GM03348 (cell line): ENCODE measurements around the gene ABCF2.
A peak's percentile ranks its signal among the peaks of the same experiment; 100 is the strongest.

Source experiments
- DNase-seq: peaks from one replicate; pipeline ENCODE4 v3.0.0; 2012; ENCODE audit warnings: low spot score

ABCF2 gene

DNA sequence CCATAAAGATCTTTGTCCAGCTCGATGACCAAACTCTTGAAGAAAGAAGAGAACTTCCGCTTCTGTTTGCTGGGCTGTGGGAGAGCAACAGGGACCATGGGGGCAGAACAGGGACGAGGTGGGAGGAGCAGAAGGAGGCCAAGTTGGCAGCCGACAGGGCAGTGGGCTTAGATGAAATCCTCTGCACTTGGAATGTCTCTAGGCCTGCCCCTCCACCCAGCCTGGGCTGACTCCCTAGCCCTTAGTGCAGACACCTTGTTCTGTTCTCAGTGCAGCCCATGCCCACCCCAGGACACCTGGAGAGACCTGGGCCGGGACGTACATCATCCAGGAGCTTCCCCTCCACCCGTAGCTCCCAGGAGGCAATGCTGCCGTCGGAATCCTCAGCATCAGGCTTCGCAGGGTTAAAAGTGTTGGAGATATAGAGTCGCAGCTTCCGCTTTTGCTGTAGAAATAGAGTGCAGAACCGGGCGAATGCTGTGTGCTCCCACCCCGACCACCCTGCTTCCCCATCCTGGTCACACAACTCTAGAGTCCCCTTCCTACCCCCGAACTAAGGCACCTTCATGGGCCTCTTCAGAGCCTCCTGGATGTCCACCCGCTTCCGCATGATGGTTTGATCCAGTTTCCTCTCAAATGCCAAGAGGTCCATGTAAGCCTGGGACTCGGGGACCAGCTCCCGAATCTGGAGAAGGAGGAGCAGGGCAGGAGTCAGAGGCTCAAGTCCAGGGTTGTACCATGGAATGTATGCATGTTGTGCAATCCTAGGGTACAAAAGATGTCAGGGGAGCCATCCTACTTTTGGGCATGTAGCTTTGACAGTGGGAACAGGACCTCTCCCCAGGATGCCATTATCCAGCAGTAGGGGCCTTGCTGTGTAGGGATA, 15.4 kb upstream of the ABCF2 start:
- no peak for DNase-seq

DNA sequence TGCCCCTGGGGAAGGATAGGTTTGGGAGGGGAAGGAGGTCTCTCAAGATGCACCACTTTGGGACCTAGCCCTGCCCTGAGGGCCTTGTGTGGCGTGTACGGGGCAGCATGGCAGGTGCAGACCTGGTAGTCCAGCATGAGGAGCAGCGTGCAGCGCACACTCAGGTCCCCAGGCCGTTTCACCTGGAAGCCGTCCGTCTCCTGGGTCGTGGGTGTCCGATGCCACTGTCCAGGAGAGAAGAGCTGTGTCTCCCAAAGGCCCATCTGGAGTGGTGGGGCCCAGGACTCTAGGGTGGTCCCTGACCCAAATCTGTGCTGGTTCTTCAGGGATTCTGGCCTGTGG, 14.7 kb upstream of the ABCF2 start:
- DNase-seq: no peak

DNA sequence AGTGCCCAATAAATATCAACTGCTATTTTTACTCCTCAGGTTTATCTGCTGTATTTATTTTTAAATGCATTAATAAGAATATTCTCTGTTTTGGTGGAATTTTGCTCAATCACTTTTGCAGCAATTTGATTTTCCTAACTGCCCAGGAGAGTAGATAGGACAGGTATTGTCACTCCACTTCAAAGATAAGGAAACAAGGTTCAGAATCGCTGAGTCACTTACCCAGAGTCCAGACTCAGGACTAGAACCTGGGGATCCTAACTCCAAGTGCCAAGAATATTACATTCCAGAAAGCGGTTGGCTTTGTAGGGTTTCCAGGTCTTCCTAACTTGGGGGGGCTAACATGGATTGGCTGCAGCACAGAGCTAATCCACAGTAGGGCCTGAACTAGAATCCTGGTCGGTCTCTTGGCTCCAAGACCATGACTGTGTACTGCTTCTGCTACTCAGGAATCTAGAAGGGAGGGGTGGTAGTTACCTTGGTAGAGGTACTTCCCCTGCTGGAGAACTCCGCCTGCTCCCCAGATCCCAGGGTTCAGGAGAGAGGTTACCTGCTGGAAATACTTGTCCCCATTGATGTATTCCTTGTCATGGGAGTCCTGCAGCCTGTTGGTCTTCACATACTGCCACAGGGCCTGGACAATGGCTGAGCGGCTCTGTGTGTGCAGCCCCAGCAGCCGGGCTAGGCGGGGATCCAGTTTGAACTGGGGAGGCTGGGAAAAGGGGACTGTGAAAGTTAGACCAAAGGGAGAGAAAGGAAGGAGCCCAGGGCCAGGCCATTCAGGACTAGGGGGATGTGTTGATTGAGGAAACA, 14.1 kb upstream of the ABCF2 start:
- no peak for DNase-seq

DNA sequence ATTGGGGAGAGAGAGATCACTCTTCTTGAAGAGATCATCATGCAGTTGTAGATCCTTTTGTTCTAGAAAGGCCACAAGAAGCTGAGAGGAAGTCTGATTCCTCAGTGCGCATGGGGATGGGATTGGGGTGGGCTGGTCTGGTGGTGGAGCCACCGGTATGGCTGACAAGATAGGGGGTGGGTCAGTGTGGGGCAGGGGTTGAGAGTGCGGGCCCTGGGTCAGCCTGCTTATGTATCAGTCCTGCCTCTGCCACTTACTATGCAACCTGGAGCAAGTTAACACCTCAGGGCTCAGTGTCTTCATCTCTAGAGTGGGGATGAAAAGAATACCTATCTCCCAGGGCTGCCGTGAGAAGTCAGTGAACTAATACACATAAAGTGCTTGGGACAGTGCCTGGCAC, 13.5 kb upstream of the ABCF2 start:
- no peak for DNase-seq

DNA sequence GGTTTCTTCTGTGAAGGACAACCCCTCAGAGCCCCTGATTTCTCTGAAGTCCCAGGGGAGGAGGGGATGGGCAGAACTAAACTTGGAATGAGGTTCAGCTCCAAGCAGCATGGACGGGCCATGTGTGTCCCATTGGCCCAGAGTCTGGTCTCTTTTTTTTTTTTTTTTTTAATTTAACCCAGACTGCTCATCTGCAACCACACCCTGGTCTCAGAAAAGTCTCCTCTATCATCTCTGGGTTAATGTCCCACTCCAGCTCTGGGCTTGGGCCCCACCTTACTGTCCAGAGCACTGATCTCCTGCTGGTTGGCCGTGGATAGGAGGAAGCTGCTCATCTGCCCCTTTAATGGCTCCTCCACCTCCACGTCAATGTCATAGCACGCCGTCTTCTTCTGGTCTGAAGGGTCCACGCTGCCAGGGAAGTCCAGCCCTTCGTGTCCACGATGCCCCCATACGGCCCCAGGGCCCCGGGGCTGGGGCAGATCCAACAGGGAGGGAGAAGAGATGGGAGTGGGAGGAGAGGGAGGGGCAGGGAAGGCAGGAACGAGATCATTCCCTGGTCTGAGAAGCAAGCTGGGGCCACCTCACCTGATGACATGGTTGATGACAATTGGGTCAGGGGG, 12.9 kb upstream of the ABCF2 start:
- DNase-seq: no peak

DNA sequence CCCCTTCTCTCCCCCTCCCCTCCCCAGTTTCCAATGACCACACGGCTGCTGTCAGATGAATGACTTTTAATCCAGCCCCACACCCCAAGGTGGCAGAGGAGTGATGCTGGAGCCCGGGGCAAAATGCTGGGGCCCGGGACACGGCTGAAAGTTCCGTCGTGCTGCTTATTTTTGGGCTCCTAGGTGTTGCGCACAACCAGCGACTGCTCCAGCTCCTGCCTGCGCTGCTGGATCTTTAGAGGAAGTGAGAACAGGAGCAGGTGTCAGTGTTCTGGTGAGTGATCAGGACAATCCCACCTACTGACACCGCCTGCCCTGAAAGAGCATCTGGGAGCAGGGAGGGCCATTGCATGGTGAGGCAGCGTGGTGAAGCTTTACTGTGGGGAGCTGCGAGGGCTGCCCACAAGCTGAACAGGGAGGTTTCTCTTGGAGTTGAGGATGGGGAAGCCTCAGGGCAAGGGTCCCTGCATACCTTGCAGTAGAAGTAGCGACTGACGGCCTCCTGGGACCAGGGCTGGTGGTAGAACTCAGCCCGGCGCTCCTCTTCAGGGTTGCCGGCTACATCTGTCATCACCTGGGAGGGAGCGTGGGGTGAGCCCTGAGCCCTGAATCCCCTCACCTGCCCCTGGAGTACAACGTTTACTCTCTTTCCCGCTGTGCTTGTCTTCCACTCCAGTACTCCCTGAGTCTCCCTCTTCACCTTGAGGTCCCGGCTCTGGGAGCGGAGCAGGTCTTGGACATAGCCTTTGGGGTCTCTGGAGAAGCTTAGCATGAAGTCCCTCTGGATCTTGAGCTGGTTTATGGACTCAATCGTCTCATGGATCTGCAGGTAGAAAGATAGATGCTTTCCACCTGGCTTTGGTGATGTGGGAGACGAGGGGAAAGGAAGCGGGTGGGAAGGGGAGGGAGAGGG, 12.2 kb upstream of the ABCF2 start:
- no peak for DNase-seq

DNA sequence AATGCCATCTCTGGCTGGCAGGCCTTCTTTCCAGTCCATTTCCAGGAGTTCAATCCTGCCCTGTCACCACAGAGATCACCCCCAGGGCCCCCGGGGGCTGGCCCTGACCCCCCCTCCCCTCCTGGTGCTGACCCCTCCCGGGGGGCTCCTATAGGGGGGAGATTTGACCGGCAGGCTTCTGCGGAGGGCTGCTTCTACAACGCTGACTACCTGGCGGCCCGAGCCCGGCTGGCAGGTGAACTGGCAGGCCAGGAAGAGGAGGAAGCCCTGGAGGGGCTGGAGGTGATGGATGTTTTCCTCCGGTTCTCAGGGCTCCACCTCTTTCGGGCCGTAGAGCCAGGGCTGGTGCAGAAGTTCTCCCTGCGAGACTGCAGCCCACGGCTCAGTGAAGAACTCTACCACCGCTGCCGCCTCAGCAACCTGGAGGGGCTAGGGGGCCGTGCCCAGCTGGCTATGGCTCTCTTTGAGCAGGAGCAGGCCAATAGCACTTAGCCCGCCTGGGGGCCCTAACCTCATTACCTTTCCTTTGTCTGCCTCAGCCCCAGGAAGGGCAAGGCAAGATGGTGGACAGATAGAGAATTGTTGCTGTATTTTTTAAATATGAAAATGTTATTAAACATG, 11.3 kb upstream of the ABCF2 start:
- DNase-seq: no peak

DNA sequence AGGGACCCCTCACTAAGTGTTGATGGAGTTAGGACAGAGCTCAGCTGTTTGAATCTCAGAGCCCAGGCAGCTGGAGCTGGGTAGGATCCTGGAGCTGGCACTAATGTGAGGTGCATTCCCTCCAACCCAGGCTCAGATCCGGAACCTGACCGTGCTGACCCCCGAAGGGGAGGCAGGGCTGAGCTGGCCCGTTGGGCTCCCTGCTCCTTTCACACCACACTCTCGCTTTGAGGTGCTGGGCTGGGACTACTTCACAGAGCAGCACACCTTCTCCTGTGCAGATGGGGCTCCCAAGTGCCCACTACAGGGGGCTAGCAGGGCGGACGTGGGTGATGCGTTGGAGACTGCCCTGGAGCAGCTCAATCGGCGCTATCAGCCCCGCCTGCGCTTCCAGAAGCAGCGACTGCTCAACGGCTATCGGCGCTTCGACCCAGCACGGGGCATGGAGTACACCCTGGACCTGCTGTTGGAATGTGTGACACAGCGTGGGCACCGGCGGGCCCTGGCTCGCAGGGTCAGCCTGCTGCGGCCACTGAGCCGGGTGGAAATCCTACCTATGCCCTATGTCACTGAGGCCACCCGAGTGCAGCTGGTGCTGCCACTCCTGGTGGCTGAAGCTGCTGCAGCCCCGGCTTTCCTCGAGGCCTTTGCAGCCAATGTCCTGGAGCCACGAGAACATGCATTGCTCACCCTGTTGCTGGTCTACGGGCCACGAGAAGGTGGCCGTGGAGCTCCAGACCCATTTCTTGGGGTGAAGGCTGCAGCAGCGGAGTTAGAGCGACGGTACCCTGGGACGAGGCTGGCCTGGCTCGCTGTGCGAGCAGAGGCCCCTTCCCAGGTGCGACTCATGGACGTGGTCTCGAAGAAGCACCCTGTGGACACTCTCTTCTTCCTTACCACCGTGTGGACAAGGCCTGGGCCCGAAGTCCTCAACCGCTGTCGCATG, 10.5 kb upstream of the ABCF2 start:
- no peak for DNase-seq

DNA sequence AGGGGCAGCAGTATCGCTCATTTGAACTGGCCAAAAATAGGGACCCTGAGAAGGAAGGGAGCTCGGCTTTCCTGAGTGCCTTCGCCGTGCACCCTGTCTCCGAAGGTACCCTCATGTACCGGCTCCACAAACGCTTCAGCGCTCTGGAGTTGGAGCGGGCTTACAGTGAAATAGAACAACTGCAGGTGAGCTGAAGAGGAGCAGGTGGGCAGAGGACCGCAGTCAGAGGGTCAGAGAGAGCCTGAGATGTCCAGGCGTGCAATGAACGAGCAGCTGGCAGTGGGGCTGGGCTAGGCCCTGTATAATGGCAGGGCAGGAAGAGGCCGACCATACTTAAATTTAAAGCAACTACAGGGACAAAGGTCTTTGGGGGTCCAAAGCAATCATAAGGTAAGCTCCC, 9.4 kb upstream of the ABCF2 start:
- DNase-seq: no peak

DNA sequence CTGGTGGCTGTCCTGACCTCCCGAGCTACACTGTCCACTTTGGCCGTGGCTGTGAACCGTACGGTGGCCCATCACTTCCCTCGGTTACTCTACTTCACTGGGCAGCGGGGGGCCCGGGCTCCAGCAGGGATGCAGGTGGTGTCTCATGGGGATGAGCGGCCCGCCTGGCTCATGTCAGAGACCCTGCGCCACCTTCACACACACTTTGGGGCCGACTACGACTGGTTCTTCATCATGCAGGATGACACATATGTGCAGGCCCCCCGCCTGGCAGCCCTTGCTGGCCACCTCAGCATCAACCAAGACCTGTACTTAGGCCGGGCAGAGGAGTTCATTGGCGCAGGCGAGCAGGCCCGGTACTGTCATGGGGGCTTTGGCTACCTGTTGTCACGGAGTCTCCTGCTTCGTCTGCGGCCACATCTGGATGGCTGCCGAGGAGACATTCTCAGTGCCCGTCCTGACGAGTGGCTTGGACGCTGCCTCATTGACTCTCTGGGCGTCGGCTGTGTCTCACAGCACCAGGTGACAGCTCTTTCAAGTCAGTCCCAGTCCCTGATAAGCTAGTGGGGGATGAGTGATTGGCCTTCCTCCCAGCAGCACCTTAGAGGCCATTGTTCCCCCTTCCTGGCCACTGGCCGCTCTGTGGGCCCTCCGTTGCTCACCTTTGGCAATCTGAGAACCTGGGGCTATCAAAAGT, 8.2 kb upstream of the ABCF2 start:
- DNase-seq: no peak

DNA sequence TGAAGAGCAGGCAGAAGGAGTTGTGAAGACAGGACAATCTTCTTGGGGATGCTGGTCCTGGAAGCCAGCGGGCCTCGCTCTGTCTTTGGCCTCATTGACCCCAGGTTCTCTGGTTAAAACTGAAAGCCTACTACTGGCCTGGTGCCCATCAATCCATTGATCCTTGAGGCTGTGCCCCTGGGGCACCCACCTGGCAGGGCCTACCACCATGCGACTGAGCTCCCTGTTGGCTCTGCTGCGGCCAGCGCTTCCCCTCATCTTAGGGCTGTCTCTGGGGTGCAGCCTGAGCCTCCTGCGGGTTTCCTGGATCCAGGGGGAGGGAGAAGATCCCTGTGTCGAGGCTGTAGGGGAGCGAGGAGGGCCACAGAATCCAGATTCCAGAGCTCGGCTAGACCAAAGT, 6.8 kb upstream of the ABCF2 start:
- no peak for DNase-seq

DNA sequence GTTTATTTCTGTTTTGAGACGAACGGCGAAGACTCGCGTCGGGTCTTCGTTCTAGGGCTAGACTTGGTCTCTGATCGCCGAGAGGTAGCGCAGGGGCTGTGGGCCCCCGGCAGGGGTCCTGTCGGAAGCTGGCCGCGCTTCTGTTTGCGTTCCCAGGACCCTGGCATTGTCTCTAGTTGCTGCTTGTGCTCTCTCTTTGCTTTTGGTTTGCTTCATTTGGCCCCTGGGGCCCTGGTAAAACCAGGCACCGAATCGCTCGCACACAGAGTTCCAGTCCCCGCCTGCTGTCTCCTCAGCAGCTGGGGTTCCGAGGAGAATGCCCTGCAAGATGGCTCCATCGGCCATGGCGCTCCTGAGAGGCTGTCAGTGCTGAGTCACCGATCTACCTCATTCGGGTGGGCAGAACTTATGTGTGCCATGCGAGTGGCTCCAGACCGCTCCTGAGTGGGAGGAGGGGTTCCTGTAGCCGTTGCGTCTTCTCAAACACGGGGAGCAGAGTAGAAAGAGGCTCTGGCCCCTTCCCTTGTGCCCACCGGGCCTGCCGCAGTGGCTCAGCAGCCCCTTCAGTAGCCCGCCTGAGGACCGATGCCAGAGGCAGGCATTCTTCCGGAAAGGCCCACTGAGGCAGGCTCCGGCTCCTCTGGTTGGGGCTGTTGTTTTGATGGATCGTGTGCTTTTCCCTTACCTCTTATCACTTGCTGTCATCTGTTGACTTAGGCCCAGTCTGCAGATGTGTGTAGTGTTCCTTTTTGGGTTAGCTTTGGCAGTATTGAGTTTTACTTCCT, 6.1 kb upstream of the ABCF2 start:
- DNase-seq: peak; percentile 88

DNA sequence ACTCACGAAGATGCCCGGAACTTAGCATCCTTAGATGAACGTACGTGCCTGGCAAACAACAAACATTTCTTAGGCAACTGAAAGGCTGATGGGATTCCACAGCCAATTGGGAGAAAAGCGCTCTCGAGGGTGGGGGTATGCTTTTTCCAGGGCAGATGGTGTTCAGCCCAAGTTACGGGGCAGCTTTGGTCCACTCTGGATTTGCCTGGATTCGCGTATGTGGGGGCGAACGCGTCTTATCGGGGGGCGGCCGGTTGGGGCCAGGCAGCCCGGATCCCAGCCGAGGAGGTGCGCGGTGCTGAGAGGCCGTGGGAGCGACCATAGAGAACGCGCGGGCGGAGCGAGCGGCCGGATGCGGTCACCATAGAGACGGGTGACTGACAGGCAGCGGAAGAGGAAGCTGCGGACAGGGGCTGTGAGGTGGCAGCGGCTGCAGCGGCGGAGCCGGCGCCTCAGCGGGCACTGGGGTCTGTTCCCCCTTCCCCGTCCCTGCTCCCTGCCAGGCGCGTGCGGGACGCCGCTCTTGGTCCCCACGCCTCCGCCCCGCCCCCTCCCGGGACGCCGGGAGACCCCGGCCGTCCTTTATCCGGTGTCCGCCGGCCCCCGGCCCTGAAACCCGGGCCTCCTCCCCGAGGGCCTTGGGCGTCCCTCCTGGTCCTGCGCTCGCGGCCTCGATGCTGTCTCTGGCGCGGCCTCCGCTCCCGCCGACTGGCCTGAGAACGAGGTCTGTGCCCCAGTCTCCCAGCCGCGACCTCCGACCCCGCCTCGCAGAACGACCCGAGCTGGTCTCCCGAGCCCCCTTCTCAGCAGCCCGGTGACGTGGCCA, 5.3 kb upstream of the ABCF2 start, which contains the start of gene CHPF2:
TSS of gene CHPF2 (plus strand) at position 393 of the 826 bp plus-strand sequence. CDS start 1,529 bp downstream, outside the sequence.
- peak; percentile 97 for DNase-seq

DNA sequence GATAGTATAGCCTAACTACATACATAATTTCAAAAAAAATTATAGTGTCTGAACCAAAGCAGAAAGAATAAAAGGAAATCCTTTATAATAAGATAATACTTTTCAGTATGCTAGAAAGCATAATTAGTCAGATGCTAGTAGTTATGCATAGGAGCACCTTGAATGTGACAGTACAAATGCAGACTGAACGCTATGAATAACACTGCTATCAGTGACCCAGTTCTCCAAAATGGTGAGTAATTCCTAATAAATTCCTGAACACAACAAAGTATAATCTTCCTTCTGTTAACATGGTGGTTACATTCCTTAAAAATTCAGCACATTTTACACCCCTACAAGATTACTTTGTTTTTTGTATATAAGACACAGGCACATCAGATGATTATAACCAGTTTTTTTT, 4.1 kb upstream of the ABCF2 start:
- no peak for DNase-seq

DNA sequence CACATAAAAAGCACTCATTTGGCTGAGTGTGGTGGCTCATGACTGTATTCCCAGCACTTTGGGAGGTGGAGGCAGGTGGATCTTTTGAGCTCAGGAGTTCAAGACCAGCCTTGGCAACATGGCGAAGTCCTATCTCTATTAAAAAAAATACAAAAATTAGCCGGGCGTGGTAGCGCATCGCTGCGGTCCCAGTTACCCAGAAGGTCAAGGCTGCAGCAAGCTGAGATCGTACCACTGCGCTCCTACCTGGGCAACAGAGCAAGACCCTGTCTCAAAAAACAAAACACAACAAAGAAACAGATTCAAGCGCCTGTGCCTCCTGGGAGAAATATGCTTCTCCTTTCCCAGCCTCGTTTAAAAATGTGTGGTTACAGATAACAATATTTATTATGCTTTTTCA, 2.2 kb upstream of the ABCF2 start:
- DNase-seq: no peak

DNA sequence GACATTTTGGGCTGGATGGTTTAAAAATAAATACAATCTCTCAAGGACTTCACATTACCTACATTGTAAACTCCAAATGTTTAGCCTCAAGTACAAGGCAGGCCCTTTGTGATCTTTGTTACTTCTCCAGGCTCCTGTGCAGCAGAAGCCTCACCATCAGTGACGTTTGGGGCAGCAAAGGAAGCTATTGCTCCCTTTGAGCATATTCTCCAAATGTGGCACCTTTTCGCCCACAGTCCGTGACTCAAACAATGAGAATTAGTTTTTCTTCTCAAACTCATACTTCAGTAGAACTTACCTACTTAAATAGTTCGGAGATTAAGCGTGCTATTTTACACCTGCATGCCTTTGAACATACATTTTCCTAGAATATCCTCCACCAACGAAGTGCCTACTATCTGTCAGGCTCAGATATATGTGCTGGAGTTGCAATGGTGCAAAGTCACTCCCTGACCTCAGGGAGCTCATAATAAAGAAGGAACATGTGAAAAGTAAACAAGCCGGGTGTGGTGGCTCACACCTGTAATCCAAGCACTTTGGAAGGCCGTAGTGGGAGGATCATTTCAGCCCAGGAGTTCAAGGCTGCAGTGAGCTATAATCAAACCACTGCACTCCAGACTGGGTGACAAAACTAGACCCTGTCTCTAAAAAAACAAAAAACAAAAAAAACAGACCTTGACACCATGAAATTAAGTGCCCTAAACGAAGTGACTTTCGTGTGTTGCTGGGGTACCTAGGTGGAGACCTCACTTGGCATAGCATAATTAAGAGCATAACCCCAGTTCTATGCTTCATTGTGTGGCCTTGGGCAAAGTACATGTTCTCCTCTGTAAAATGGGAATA, 1.2 kb upstream of the ABCF2 start:
- DNase-seq: no peak

DNA sequence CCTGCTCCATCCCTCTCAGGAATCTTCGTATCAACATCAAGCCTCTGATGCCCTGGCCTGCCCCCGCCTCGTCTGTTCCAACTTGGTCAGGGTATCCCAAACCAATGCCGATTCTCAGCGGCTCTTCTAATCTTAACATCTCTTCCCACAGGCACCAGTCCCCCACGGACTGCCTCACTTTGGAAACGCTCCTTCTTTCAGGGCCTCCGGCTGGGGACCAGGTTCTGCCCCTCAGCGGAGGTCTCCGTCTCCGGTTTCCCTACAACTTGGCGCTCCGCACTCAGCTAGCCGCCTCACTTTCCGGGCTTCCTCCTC, 488 bp downstream of the ABCF2 start:
- DNase-seq: no peak
